ENCODE measurements around the gene NRG2.

DNA sequence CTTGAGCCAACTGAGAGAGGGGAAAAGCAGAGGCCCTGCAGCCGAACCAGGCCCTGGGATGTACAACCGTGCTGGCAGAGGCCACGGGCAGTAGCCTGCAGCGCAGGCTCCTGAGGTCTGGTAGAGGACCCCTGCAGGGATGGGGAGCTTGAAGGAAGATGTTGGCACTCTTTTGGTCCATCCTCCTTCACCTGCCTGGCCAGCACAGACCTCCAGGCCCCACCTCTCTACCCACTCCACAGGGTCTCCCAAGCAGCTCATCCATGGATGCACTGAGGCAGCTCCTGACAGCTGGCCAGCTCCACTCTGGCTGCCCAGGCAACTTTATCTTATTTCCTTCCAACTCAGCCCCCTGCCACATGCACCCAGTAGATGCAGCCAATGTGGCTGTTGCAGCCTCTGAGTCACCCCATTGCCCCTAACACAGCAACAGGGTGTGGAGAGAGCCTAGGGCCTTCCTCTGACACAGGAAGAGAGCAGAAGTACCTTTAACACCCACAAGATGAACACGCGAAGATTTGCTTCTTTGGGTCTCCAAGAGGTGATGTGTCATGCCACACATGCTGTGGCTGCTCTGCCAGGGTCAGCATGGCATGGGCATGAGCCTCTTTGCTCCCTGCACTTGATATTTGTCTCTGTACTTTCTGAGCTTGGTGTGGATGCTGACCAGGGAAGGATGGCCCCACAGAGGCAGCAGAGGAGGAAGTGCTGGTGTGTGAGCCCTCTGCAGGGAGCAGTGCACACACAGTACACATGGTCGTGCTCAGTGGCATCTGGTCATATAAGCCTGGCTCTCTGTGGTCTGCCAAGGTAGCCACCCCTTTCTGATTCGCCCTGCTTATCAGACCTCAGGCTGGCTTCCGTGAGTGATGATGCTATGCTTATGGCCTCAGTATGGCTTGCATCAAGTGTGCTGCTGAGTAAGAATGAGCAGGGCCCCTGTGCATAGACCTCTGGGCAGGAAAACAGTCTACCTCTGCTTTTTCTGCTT, 117.2 kb downstream of the NRG2 start:
- TF ChIP-seq, protein P1, sequence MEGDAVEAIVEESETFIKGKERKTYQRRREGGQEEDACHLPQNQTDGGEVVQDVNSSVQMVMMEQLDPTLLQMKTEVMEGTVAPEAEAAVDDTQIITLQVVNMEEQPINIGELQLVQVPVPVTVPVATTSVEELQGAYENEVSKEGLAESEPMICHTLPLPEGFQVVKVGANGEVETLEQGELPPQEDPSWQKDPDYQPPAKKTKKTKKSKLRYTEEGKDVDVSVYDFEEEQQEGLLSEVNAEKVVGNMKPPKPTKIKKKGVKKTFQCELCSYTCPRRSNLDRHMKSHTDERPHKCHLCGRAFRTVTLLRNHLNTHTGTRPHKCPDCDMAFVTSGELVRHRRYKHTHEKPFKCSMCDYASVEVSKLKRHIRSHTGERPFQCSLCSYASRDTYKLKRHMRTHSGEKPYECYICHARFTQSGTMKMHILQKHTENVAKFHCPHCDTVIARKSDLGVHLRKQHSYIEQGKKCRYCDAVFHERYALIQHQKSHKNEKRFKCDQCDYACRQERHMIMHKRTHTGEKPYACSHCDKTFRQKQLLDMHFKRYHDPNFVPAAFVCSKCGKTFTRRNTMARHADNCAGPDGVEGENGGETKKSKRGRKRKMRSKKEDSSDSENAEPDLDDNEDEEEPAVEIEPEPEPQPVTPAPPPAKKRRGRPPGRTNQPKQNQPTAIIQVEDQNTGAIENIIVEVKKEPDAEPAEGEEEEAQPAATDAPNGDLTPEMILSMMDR (IDR thresholded peaks at IDR 0.05), result no peak
- TF ChIP-seq POLR2AphosphoS5 (IDR thresholded peaks at IDR 0.05) (no peak), POLR2A (IDR thresholded peaks at IDR 0.05) (no peak)

Data from prostate gland (tissue), 2 donors.